ENCODE results near the gene RPS3A. TPM values are rescaled to one million over a fixed set of nuclear protein-coding genes. Genes with fewer than 3 reads are reported as not detected.

RPS3A gene
- total RNA-seq, 1 experiment from 2014 or later: 2,679 TPM

GRCh38 chr4:151052785-151053184 lies 46.6 kb upstream of the RPS3A start:
- Histone ChIP-seq H2AK5ac (ENCODE audit: insufficient read length, low read length) (no peak overlapping the region), H4K91ac (ENCODE audit: insufficient read length, low read depth, low read length) (no peak overlapping the region), H2BK20ac (ENCODE audit: low read depth, low read length, poor library complexity, severe bottlenecking) (no peak overlapping the region), H3K18ac (ENCODE audit: insufficient read length, low read depth, low read length) (no peak overlapping the region), H2AFZ (ENCODE audit: low read length) (no peak overlapping the region), H2BK15ac (ENCODE audit: low read depth, low read length) (no peak overlapping the region), H3K27ac (ENCODE audit: insufficient read length, low read depth, low read length) (no peak overlapping the region), H3K9me3 (ENCODE audit: control insufficient read depth, low read depth, low read length) (no peaks in the 10 kb centered on the region), H3K9ac (ENCODE audit: extremely low read depth, insufficient read length, low read length) (no peak overlapping the region), H3K23ac (ENCODE audit: insufficient read length, low read depth, low read length) (no peak overlapping the region), H3K4me1 (ENCODE audit: insufficient read depth, low read length) (no peaks in the 10 kb centered on the region; the same call in 1 of the 2 replicates), H3K79me1 (ENCODE audit: insufficient read depth, low read depth, low read length, poor library complexity, severe bottlenecking) (no peaks in the 10 kb centered on the region), H3K56ac (ENCODE audit: insufficient read length, low read depth, low read length) (no peak overlapping the region), H3K4ac (ENCODE audit: low read depth, low read length) (no peak overlapping the region), H3K79me2 (ENCODE audit: insufficient read depth, low read length) (peaks cover 6% of the 10 kb centered on the region; the same call in 1 of the 2 replicates), H2BK120ac (ENCODE audit: low read depth, low read length, poor library complexity, severe bottlenecking) (no peak overlapping the region), H4K8ac (replicated peaks; ENCODE audit: insufficient read length, low read depth, low read length) (no peak overlapping the region), H4K5ac (ENCODE audit: insufficient read length, low read depth, low read length) (no peak overlapping the region), H4K20me1 (ENCODE audit: control insufficient read depth, insufficient read depth, insufficient read length) (no peaks in the 10 kb centered on the region), H2BK12ac (ENCODE audit: insufficient read length, low read depth, low read length) (no peak overlapping the region), H3K23me2 (ENCODE audit: insufficient read length, low read depth, low read length, poor library complexity, severe bottlenecking) (peaks cover 8% of the 10 kb centered on the region), H2BK5ac (ENCODE audit: insufficient read length, low read length) (no peak overlapping the region), H3K4me2 (ENCODE audit: insufficient read depth, insufficient read length, low read length) (no peak overlapping the region), H3T11ph (ENCODE audit: low read length) (no peak overlapping the region), H3K27me3 (ENCODE audit: insufficient read depth, low read length) (no peaks in the 10 kb centered on the region), H3K14ac (ENCODE audit: insufficient read depth, low read length) (no peak overlapping the region)
- no CpG with 5 or more reads among the region's 3 CpGs for WGBS (ENCODE audit: extremely low coverage, insufficient read length, low lambda C conversion rate)
- H3K27me3 Mint-ChIP-seq (ENCODE audit: low read depth): no peaks in the 10 kb centered on the region
- H3K4me3 Mint-ChIP-seq: no peak overlapping the region
- no peak for DNase-seq
- no peaks in the 10 kb centered on the region for H3K9me3 Mint-ChIP-seq
- H3K27ac Mint-ChIP-seq: no peak overlapping the region
- no peaks in the 10 kb centered on the region for H3K36me3 Mint-ChIP-seq (ENCODE audit: insufficient read depth in 1 of 3, low read depth in 3 of 3)
- TF ChIP-seq CTCF (conservative IDR thresholded peaks at IDR 0.05): no peak
- H3K4me1 Mint-ChIP-seq: peaks cover 13% of the 10 kb centered on the region in 2 experiments

Data from H9 (cell line).